SK-N-MC (cell line): ENCODE data around the gene GPSM3.
A peak's percentile ranks its signal among the peaks of the same experiment; 100 is the strongest.
"Not testable (repeated sequence)": the region's sequence is repeated elsewhere in the genome, so short reads cannot be mapped to it uniquely, and the experiment has no call there.

Experiments used
- DNase-seq: peaks from one replicate; pipeline ENCODE4 v3.0.0-alpha.2; 2011; ENCODE audit warnings: low read depth, low spot score
- H3K27ac ChIP-seq: fragments of 200-600 bp; sonication (generic); 2 replicates; pipeline ENCODE4 v1.5.1; 2016; ENCODE audit warnings: mixed run types
- H3K36me3 ChIP-seq: fragments of 200-600 bp; sonication (generic); 2 replicates; pipeline ENCODE4 v1.6.1; 2017; ENCODE audit warnings: antibody characterized with exemption, low read length, mixed read lengths; ENCODE audit not compliant: insufficient read depth
- H3K4me3 ChIP-seq: fragments of 200-600 bp; sonication (generic); 2 replicates; pipeline ENCODE4 v1.5.1; 2016
- H3K9ac ChIP-seq: fragments of 200-600 bp; sonication (generic); 2 replicates; pipeline ENCODE4 v1.8.0; 2017; ENCODE audit warnings: mixed run types, mixed read lengths; ENCODE audit not compliant: insufficient read length
- H3K9me3 ChIP-seq: fragments of 200-600 bp; sonication (generic); 2 replicates; pipeline ENCODE4 v1.6.1; 2017; ENCODE audit warnings: low read depth, mild to moderate bottlenecking, antibody characterized with exemption, low read length, moderate library complexity, mixed read lengths
- EZH2 ChIP-seq: fragments of 200-600 bp; sonication (generic); IDR thresholded peaks from one replicate; pipeline ENCODE4 v1.6.1; 2017; ENCODE audit warnings: antibody characterized with exemption
- FOXP2 ChIP-seq: optimal IDR thresholded peaks from 2 replicates; pipeline ENCODE3; 2011; ENCODE audit warnings: mild to moderate bottlenecking, moderate library complexity; ENCODE audit not compliant: insufficient read depth; ENCODE audit errors: extremely low read length, control extremely low read depth
- POLR2AphosphoS5 ChIP-seq: IDR thresholded peaks from 2 replicates; pipeline ENCODE4 v1.6.1; 2012; ENCODE audit warnings: mild to moderate bottlenecking, low read depth, low read length, borderline replicate concordance

The GPSM3 gene

DNA sequence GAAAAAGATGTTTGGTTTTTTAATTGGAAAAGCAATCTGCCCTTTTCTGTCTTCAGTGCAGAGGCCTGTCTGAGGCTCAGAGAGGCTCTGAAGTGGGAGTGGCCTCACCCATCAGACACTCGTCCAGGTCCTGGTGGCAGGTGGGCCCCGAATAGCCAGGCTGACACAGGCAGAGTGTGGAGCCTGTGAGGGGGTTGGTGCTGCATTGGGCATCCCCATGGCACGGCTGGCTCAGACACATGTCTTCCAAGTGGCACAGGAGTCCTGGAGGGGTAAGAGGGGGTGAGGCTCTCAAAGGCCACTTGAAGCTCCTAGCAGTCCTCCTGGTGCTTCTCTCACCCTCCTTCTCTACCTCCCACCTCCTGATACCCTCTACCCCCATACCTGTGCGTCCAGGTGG lies 27.6 kb upstream of the GPSM3 start:
- no peak for TF ChIP-seq FOXP2
- no peak for TF ChIP-seq POLR2AphosphoS5
- TF ChIP-seq EZH2: no peak
- Histone ChIP-seq H3K27ac (no peak overlapping the region), H3K36me3 (no peaks in the 10 kb centered on the region), H3K9me3 (no peaks in the 10 kb centered on the region), H3K9ac (no peak overlapping the region), H3K4me3 (no peak overlapping the region)
- DNase-seq: no peak

DNA sequence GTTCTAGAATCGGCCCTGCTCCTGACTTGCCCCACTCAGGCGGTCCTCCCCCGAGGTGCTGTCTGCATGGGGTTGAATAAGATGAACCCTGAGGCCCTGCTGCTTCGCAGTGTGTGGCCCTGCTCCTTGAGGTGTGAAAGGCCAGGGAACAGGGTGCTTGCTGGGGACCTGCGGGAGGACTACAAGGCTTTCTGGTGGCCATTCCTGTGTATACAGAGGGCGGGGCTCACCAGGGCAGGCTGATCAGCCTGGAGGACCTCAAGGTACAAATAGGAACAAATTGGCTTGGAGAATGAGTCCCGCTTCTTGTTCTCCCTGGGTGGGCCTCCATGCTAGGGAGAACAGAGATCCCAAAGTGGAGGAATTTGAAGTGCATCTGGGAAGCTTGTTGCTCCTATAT lies 25.7 kb upstream of the GPSM3 start:
- no peak overlapping the region for H3K9ac ChIP-seq

DNA sequence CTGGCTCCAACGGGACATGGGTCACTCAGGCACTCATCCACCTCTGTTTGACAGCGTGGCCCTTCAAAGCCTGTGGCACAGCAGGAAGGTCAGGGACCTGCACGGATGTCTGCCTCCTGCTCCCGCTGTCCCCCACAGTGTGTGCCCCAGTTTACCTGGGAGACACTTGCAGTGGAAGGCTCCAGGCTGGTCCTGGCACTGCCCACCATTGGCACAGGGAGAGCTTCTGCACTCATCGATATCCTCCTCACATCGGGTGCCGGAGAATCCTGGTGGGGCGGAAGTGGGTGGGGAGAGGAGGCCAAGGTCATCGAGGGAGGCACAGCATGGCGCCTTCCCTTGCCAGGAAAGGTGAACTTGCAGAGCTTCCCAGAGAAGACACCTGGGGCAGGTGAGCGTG lies 24.6 kb upstream of the GPSM3 start:
- Histone ChIP-seq H3K4me3 (no peak overlapping the region), H3K36me3 (no peaks in the 10 kb centered on the region), H3K27ac (no peak overlapping the region), H3K9me3 (no peaks in the 10 kb centered on the region), H3K9ac (no peak overlapping the region)
- DNase-seq: no peak
- TF ChIP-seq POLR2AphosphoS5: no peak
- no peak for TF ChIP-seq EZH2
- TF ChIP-seq FOXP2: no peak

More for the DNA sequence above, 25.7 kb upstream of the GPSM3 start:
- Histone ChIP-seq H3K36me3 (no peaks in the 10 kb centered on the region), H3K9me3 (no peaks in the 10 kb centered on the region), H3K4me3 (no peak overlapping the region), H3K27ac (no peak overlapping the region)
- DNase-seq: no peak
- TF ChIP-seq EZH2 (no peak), FOXP2 (no peak), POLR2AphosphoS5 (no peak)

DNA sequence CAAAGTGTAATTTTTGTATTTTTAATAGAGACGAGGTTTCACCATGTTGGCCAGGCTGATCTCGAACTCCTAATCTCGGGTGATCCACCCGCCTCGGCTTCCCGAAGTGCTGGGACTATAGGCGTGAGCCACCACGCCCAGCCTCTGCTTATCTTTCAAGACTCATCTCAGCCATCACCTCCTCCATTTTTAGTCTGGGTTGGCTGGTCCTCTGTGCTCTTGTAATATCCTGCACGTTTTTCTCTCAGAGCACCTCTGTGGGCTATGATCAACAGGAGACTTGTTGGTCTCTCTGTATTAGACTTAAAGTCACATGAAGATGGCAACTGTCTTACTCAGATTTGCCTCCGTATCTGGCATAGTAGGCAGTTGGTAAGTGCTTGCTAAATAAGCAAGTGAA lies 23.8 kb upstream of the GPSM3 start:
- no peak for TF ChIP-seq EZH2
- no peak for TF ChIP-seq FOXP2
- TF ChIP-seq POLR2AphosphoS5: no peak

DNA sequence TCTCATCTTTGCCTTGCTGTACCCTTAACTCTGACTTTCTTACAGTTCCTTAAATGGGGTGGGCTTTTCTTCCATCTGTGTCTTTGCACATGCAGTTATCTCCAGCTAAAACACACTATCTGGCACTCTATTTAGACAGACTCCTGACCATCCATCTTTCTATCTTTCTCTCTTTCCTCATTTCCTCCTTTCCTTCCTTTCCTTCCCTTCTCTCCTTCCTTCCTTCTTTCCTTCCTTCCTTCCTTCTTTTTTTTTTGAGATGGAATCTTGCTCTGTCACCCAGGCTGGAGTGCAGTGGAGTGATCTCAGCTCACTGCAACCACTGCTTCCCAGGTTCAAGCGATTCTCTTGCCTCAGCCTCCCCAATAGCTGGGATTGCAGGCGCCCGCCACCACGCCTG lies 23.2 kb upstream of the GPSM3 start:
- H3K4me3 ChIP-seq: no peak overlapping the region
- no peak overlapping the region for H3K27ac ChIP-seq
- H3K9me3 ChIP-seq: no peaks in the 10 kb centered on the region
- no peak for DNase-seq
- no peaks in the 10 kb centered on the region for H3K36me3 ChIP-seq
- no peak for TF ChIP-seq POLR2AphosphoS5
- no peak for TF ChIP-seq FOXP2
- no peak for TF ChIP-seq EZH2
- no peak overlapping the region for H3K9ac ChIP-seq

More for the DNA sequence above, 23.8 kb upstream of the GPSM3 start:
- no peak for DNase-seq
- Histone ChIP-seq H3K4me3 (no peak overlapping the region), H3K27ac (no peak overlapping the region), H3K9me3 (no peaks in the 10 kb centered on the region), H3K9ac (no peak overlapping the region), H3K36me3 (no peaks in the 10 kb centered on the region)

DNA sequence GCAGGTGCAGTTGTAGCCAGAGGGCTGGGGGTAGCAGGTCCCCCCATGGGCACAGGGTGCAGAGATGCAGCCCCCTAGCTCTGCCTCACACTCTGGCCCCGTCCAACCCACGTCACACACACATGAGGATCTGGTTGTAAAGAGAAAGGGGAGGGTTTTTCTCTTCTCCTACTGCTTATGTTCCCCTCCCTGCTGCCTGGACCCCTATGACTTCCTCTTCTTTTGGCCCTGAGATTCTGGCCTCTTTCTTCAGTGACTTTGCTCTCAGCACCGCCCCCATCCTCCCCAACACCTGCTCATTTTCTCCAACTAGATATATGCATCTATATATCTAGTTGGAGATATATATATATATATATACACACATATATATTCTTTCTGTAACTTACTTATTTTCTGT lies 21.7 kb upstream of the GPSM3 start:
- DNase-seq: no peak
- Histone ChIP-seq H3K36me3 (no peaks in the 10 kb centered on the region), H3K9ac (no peak overlapping the region), H3K4me3 (no peak overlapping the region), H3K9me3 (no peaks in the 10 kb centered on the region), H3K27ac (no peak overlapping the region)
- TF ChIP-seq FOXP2: no peak
- TF ChIP-seq EZH2: no peak
- TF ChIP-seq POLR2AphosphoS5: no peak

DNA sequence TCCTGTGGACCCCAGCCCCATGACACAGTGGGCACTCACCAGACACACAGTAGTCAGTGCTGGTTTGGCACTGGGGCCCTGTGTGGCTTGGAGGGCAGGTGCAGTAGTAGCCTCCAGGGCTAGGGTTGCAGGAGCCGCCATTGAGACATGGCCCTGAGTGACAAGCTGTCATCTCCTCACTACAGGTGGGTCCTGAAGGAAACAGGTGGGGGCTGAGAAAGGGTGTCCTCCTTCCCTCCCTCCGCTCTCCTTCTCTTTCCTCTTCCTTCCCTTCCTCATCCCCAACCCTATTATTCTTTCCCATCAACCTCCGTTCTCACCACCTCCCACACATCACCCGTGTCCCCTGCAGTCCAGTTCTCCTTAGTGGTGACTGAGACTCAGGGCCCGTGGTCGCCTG lies 21.2 kb upstream of the GPSM3 start:
- TF ChIP-seq FOXP2: no peak
- no peak for DNase-seq
- Histone ChIP-seq H3K27ac (no peak overlapping the region), H3K36me3 (no peaks in the 10 kb centered on the region), H3K9me3 (no peaks in the 10 kb centered on the region), H3K9ac (no peak overlapping the region), H3K4me3 (no peak overlapping the region)

DNA sequence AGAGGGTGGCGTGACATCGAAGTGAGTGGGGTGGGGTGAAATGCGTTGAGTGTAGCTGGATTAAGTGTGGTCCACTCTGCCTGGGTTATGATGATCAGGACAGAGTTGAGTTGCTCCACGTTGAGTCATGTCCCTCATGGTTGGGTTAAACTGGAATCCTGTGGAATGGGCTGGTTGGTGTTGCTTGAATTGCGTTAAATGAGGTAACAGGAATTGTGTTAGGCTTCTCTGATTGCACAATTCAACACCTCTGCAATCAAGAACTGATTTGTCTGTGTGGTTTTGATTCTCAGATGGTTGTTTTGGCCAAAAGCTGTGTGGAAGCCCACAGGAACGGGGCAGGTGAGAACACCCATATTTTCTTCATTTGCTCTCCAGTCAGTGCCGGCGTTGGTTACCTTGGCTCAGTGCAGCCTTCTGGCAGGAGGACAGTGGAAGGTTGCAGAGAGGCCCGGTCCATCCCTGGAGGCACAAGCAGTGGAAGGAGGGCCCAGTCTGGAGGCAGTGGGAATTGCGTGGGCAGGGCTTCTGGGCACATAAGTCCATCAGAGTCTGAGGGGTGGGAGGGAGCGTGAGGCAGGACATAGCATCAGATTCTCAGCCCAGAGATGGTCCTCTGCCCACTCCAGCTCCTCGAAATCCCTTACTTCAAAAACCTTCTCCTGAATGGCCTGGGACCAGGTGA lies 19.8 kb upstream of the GPSM3 start:
- Histone ChIP-seq H3K4me3 (no peak overlapping the region), H3K27ac (0 out of 2 replicates have a peak overlapping the region, but pooled peaks have one; percentile 19), H3K36me3 (no peaks in the 10 kb centered on the region), H3K9me3 (no peaks in the 10 kb centered on the region), H3K9ac (no peak overlapping the region)
- TF ChIP-seq EZH2 (no peak), POLR2AphosphoS5 (no peak), FOXP2 (no peak)
- no peak for DNase-seq

DNA sequence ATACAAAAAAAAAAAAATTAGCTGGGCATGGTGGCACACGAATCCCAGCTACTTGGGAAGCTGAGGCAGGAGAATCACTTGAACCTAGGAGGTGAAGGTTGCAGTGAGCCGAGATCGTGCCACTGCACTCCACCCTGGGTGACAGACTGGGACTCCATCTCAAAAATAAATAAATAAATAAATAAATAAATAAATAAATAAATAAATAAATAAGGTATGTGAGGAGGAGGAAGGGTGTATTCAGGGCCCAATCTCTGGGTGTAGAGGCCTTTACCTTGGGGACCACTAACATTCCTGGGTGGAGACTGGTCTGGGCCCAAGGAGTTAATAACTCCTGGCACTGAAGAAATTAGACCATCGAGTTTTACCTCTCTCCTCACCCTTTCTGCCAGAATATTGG lies 19.0 kb upstream of the GPSM3 start:
- not testable (repeated sequence) for H3K9ac ChIP-seq, H3K27ac ChIP-seq, H3K36me3 ChIP-seq, H3K4me3 ChIP-seq, H3K9me3 ChIP-seq, DNase-seq
